HepG2 (cell line): ENCODE data around the gene IRF5. TPM values are rescaled to one million over a fixed set of nuclear protein-coding genes. Genes with fewer than 3 reads are reported as not detected.

Source experiments
- ADNP ChIP-seq: sonication (generic); formaldehyde crosslinking; IDR thresholded peaks from 2 replicates; pipeline ENCODE4 v1.4.0; 2020; ENCODE audit warnings: missing genetic modification reagents
- CREB3 ChIP-seq: sonication (generic); formaldehyde crosslinking; IDR thresholded peaks from 2 replicates; pipeline ENCODE4 v1.5.0; 2020; ENCODE audit warnings: missing genetic modification reagents
- HNRNPH1 ChIP-seq: fragments of 200-400 bp; formaldehyde crosslinking; optimal IDR thresholded peaks from 2 replicates; pipeline ENCODE3; 2017; ENCODE audit warnings: mild to moderate bottlenecking, low read depth, low read length
- NFYB ChIP-seq: sonication (generic); formaldehyde crosslinking; IDR thresholded peaks from 2 replicates; pipeline ENCODE4 v1.4.0; 2020; ENCODE audit warnings: missing genetic modification reagents
- PBX3 ChIP-seq: sonication (generic); formaldehyde crosslinking; IDR thresholded peaks from 2 replicates; pipeline ENCODE4 v1.8.1; 2023; ENCODE audit warnings: missing genetic modification reagents, inconsistent platforms, borderline replicate concordance
- RFX5 ChIP-seq: IDR thresholded peaks from 2 replicates; pipeline ENCODE4 v1.6.1; 2011; ENCODE audit warnings: low read depth, low read length, improper control_type of control experiment
- SIX4 ChIP-seq: sonication (generic); formaldehyde crosslinking; IDR thresholded peaks from 2 replicates; pipeline ENCODE4 v1.4.0; 2020; ENCODE audit warnings: missing genetic modification reagents
- ZMYM3 ChIP-seq: sonication (generic); formaldehyde crosslinking; IDR thresholded peaks from 2 replicates; pipeline ENCODE4 v1.5.1; 2020; ENCODE audit warnings: mild to moderate bottlenecking, missing genetic modification reagents
- ZNF142 ChIP-seq: sonication (generic); formaldehyde crosslinking; IDR thresholded peaks from 2 replicates; pipeline ENCODE4 v1.4.0; 2020; ENCODE audit warnings: missing genetic modification reagents
- ZNF143 ChIP-seq: sonication (generic); formaldehyde crosslinking; IDR thresholded peaks from 2 replicates; pipeline ENCODE4 v1.4.0; 2020; ENCODE audit warnings: missing genetic modification reagents
- ZNF83 ChIP-seq: sonication (generic); formaldehyde crosslinking; IDR thresholded peaks from 2 replicates; pipeline ENCODE4 v1.4.0; 2020; ENCODE audit warnings: missing genetic modification reagents, mild to moderate bottlenecking, borderline replicate concordance
- polyA plus RNA-seq, 8 experiments: library from polyadenylated mRNA; depleted of rRNA in 3 of 8; stranded (reverse) in 7 of 8; unstranded in 1 of 8; fragments of >200 nt; fragmentation: Illumina TruSeq in 4 of 8; extraction: Trizol in 4 of 8; gene quantifications; 2 replicates each; pipeline versions ENCODE4 v1.2.1 to v1.2.3, GENCODE V29; 2011 to 2016; ENCODE audit warnings: low read depth in 4 of 8, missing spikeins in 1 of 8, mixed read lengths in 1 of 8; ENCODE audit not compliant: insufficient read depth in 1 of 8
- total RNA-seq, 5 experiments: library from RNA; depleted of rRNA; stranded (reverse); fragments of >200 nt; fragmentation: Illumina TruSeq; extraction: Trizol; gene quantifications; 2 replicates each; pipeline ENCODE4 v1.2.3, GENCODE V29; 2016; ENCODE audit warnings: low read depth in 1 of 5

IRF5 gene
- total and polyA plus RNA-seq, 2 of the 13 experiments (the other 11 are each of a cell fraction or from before 2014, with no cell fraction given): 2.0 to 2.9 TPM

GRCh38 chr7:128951296-128951695 lies 13.6 kb downstream of the IRF5 start (continued):
- TF ChIP-seq ZNF142 (CRISPR knock-in tag): no peak
- no peak for TF ChIP-seq ZNF83 (CRISPR knock-in tag)
- TF ChIP-seq CREB3 (CRISPR knock-in tag): no peak
- no peak for TF ChIP-seq ZNF143 (CRISPR knock-in tag)
- TF ChIP-seq ADNP (CRISPR knock-in tag): no peak
- no peak for TF ChIP-seq NFYB (CRISPR knock-in tag)
- no peak for TF ChIP-seq ZMYM3 (CRISPR knock-in tag)
- no peak for TF ChIP-seq RFX5
- no peak for TF ChIP-seq PBX3 (CRISPR knock-in tag)
- TF ChIP-seq HNRNPH1: no peak
- TF ChIP-seq SIX4 (CRISPR knock-in tag): no peak
